SK-N-MC (cell line): ENCODE data around the gene COMMD1.
"Not testable (repeated sequence)": the region's sequence is repeated elsewhere in the genome, so short reads cannot be mapped to it uniquely, and the experiment has no call there.

Experiments used
- DNase-seq: peaks from one replicate; pipeline ENCODE4 v3.0.0-alpha.2; 2011; ENCODE audit warnings: low read depth, low spot score
- H3K27ac ChIP-seq: fragments of 200-600 bp; sonication (generic); 2 replicates; pipeline ENCODE4 v1.5.1; 2016; ENCODE audit warnings: mixed run types
- H3K36me3 ChIP-seq: fragments of 200-600 bp; sonication (generic); 2 replicates; pipeline ENCODE4 v1.6.1; 2017; ENCODE audit warnings: antibody characterized with exemption, low read length, mixed read lengths; ENCODE audit not compliant: insufficient read depth
- H3K4me3 ChIP-seq: fragments of 200-600 bp; sonication (generic); 2 replicates; pipeline ENCODE4 v1.5.1; 2016
- H3K9ac ChIP-seq: fragments of 200-600 bp; sonication (generic); 2 replicates; pipeline ENCODE4 v1.8.0; 2017; ENCODE audit warnings: mixed run types, mixed read lengths; ENCODE audit not compliant: insufficient read length
- H3K9me3 ChIP-seq: fragments of 200-600 bp; sonication (generic); 2 replicates; pipeline ENCODE4 v1.6.1; 2017; ENCODE audit warnings: low read depth, mild to moderate bottlenecking, antibody characterized with exemption, low read length, moderate library complexity, mixed read lengths
- EZH2 ChIP-seq: fragments of 200-600 bp; sonication (generic); IDR thresholded peaks from one replicate; pipeline ENCODE4 v1.6.1; 2017; ENCODE audit warnings: antibody characterized with exemption
- FOXP2 ChIP-seq: optimal IDR thresholded peaks from 2 replicates; pipeline ENCODE3; 2011; ENCODE audit warnings: mild to moderate bottlenecking, moderate library complexity; ENCODE audit not compliant: insufficient read depth; ENCODE audit errors: extremely low read length, control extremely low read depth
- POLR2AphosphoS5 ChIP-seq: IDR thresholded peaks from 2 replicates; pipeline ENCODE4 v1.6.1; 2012; ENCODE audit warnings: mild to moderate bottlenecking, low read depth, low read length, borderline replicate concordance

The COMMD1 gene

DNA sequence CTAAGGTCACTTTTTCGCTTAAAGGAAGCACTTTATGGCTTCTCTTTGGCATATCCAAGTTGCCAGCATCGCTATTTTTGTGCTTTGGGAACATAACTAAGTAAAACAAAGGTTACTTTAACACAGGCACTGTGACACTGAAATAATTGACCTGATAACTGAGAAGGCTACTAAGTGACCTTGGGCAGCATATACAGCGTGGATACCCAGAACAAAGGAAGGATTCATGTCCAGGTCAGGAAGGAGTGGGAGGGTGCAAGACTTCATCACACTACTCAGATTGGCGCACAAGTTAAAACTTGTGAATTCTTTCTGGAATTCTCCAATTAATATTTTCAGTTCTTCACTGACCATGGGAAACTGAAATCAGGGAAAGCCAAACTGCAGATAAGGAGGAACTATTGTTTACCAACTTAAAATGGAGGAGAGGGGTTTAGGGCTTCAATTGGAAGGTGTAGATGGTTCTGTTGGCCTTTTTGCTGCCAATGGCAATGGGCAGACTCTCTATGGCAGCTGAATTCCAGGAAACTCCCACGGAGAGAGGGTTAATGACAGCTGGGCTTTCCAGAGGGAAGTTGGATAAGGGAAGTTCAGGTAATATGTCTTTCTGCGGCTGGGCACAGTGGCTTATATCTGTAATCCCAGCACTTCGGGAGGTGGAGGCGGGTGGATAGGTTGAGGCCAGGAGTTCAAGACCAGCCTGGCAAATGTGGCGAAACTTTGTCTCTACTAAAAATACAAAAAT lies 45.3 kb downstream of the COMMD1 start:
- TF ChIP-seq EZH2 (no peak), POLR2AphosphoS5 (no peak), FOXP2 (no peak)
- Histone ChIP-seq H3K27ac (no peak overlapping the region), H3K9ac (no peak overlapping the region), H3K36me3 (no peaks in the 10 kb centered on the region), H3K9me3 (0 out of 2 replicates have a peak, but pooled peaks cover 3% of the 10 kb centered on the region), H3K4me3 (no peak overlapping the region)
- DNase-seq = no peak

DNA sequence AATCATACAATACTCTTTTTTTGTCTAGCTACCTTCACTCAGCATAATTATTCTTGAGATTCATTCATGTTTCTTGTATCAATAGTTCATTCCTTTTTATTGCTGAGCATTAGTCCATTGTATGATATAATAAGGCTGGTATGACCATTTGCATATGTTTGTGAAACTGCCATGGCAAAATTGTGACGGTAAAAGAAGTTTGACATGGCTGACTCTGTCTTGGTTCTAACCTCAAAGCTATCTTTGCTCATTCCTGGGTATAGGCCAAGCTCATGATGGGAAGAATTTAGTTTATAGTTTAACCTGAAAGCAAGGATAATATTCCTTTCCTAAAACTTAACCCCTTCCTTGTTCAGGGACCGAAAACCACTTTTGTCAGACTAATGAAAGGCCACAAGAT lies 46.4 kb downstream of the COMMD1 start:
- TF ChIP-seq POLR2AphosphoS5 (no peak), EZH2 (no peak), FOXP2 (no peak)
- H3K27ac ChIP-seq = no peak overlapping the region
- 0 out of 2 replicates have a peak, but pooled peaks cover 3% of the 10 kb centered on the region for H3K9me3 ChIP-seq
- DNase-seq = no peak
- no peak overlapping the region for H3K9ac ChIP-seq
- no peaks in the 10 kb centered on the region for H3K36me3 ChIP-seq
- no peak overlapping the region for H3K4me3 ChIP-seq

DNA sequence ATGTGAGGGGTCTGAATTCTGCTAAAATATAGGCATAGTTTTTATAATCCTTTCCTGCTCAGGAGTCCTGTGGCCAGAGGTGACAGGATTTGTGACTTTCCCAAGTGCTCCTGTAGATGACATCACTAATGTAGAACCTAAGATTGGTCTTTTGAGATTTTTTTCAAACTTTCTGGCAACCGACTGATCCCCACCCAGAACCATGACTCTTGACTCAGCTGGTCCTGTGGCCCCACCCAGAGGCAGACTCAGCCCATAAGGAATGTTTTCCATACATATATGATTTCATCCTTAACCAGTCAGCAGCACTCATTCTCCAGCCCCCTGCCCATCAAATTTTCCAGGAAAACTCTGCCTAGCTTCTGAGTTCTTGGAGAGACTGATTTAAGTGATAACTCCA lies 46.8 kb downstream of the COMMD1 start:
- Histone ChIP-seq H3K9ac (no peak overlapping the region), H3K9me3 (0 out of 2 replicates have a peak, but pooled peaks cover 3% of the 10 kb centered on the region), H3K27ac (no peak overlapping the region), H3K36me3 (no peaks in the 10 kb centered on the region), H3K4me3 (no peak overlapping the region)
- no peak for DNase-seq
- no peak for TF ChIP-seq EZH2

DNA sequence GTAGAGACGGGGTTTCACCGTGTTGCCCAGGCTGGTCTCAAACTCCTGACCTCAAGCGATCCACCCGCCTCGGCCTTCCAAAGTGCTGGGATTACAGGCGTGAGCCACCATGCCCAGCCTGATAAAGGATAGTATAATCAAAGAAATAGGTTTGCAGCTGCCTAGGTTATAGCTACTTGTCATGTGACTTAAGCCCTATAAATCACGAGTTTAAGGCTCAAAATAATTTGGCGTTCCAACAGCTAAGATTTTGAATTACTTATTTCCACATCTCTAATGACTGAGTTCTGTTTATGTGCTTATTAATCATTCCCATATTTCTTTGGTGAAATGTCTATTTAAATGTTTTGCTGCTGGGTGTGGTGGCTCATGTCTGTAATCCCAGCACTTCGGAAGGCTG lies 49.4 kb downstream of the COMMD1 start:
- not testable (repeated sequence) for H3K9me3 ChIP-seq, H3K36me3 ChIP-seq, DNase-seq, H3K27ac ChIP-seq, H3K4me3 ChIP-seq, H3K9ac ChIP-seq

DNA sequence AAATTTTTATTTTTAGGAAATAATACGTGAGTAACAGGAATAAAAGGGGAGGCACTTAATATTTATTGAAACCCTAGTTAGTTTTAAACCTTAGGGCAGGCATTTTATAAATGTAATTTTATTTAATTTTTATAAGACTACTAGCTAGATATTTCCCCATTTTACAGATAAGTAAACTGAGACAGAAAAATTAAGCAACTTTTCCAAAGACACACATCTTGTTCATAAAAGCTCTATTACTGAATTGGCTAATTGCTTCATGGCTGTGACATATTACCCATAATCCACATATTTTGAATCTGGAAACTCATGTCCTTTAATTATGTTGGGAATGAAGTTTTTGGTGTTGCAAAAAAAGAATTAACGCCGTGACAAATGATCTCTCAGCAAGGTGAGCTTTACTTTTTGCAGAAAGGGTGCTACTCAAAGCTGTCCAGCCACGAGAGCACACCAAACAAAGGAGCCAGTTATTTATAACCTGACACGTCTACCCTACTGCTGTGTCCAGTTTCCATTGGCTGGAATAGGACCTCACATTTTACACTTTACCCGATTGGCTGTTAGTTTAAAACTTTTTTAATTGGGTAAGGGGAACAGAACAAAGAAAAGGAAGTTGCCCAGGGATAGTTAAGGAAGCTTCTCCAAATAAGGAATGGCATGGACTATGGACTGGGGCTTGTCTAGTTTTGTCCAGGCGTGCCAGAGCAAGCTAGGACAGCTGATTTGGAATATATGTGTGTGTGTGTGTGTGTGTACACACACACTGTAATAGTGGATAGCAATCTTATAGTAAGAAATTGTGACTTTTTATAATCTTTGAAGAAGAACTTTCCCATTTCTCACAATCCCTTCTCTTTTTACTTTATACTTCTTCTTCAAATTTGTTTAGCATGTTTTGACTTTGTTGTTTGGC lies 54.2 kb downstream of the COMMD1 start:
- Histone ChIP-seq H3K9me3 (no peaks in the 10 kb centered on the region), H3K36me3 (no peaks in the 10 kb centered on the region), H3K4me3 (no peak overlapping the region), H3K9ac (no peak overlapping the region), H3K27ac (no peak overlapping the region)
- no peak for DNase-seq
- TF ChIP-seq FOXP2 (no peak), POLR2AphosphoS5 (no peak), EZH2 (no peak)

DNA sequence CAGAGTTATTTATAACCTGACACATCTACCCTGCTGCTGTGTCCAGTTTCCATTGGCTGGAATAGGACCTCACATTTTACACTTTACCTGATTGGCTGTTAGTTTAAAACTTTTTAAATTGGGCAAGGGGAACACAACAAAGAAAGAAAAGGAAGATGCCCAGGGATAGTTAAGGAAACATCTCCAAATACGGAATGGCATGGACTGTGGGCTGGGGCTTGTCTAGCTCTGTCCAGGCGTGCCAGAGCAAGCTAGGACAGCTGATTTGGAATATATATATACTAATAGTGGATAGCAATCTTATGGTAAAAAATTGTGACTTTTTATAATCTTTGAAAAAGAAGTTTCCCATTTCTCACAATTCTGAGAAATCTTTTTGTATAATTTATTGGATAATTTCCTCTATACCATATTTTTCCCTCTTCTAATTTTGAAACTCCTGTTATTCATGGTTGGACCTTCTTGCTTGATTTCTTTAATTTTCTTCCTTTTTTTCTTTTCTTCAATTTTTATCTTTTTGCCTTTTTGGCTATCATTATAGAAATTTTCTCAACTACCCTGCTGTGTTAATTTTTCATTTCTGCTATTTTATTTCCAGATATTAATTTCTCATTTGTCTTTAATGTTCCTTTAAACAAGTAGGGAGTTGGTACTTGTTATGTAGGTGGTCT lies 55.9 kb downstream of the COMMD1 start:
- no peak for TF ChIP-seq FOXP2
- no peak for TF ChIP-seq EZH2
- TF ChIP-seq POLR2AphosphoS5 = no peak
- no peak for DNase-seq
- H3K9me3 ChIP-seq = no peaks in the 10 kb centered on the region

DNA sequence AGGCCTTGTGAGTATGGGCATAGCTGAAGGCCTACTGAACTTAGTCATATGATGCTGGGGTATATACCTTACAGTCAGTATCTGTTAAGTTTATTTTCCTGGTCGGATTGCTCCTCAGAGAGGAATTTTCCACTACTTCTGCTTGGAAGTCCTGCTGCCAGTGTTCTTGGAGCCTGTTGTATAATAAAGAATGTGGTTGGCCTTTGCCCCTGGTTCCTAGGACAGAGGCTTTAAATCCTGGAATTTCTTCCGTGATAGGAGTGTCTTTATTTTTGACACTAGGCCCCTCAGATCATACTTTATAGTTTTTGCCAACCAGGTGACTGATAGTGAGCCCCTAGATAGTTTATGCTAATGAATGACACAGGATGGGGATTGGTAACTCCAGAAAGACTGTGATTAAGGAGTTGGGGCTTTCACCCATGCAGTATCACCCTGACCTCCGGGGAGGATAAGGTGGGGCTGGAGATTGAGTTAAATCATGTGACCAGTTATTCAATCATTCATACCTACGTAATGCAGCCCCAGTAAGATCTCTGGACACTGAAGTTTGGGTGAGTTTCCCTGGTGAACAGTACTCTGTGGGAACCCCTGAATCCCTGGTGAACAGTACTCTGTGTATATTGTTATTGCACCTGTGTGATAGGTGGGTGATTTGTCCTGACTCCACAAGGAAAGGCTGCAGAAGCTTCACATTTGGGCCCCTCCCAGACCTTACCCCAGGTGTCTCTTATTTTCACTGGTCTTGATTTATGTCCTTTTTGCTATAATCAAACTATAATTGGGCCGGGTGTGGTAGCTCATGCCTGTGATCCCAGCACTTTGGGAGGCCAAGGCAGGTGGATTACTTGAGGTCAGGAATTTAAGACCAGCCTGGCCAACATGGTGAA lies 56.9 kb downstream of the COMMD1 start:
- no peak overlapping the region for H3K27ac ChIP-seq
- H3K4me3 ChIP-seq = no peak overlapping the region
- no peak overlapping the region for H3K9ac ChIP-seq
- no peak for DNase-seq
- no peaks in the 10 kb centered on the region for H3K9me3 ChIP-seq
- TF ChIP-seq POLR2AphosphoS5 (no peak), FOXP2 (no peak), EZH2 (no peak)
- H3K36me3 ChIP-seq = no peaks in the 10 kb centered on the region

More for the DNA sequence above, 55.9 kb downstream of the COMMD1 start:
- Histone ChIP-seq H3K36me3 (no peaks in the 10 kb centered on the region), H3K4me3 (no peak overlapping the region), H3K9ac (no peak overlapping the region), H3K27ac (no peak overlapping the region)
